Ascending aorta (tissue), 2 donors: ENCODE data around the gene LRRC27. TPM values are rescaled to one million over a fixed set of nuclear protein-coding genes. Genes with fewer than 3 reads are reported as not detected.

Source experiments
- DNase-seq, 2 donors: peaks; one replicate each; pipeline ENCODE4 v3.0.0-alpha.2; 2019; ENCODE audit warnings: low spot score in 2 of 2
- H3K27ac ChIP-seq, 2 donors: fragments of 200-600 bp; sonication (generic); one replicate each; pipeline ENCODE4 v1.5.1; 2016 to 2017; ENCODE audit warnings: mild to moderate bottlenecking in 1 of 2
- H3K27me3 ChIP-seq: fragments of 200-600 bp; sonication (generic); one replicate; pipeline ENCODE4 v1.5.1; 2017
- H3K36me3 ChIP-seq, 2 donors: fragments of 200-600 bp; sonication (generic); one replicate each; pipeline ENCODE4 v1.5.1; 2016
- H3K4me1 ChIP-seq, 2 donors: fragments of 200-600 bp; sonication (generic); one replicate each; pipeline ENCODE4 v1.5.1; 2016 to 2017; ENCODE audit warnings: mild to moderate bottlenecking in 1 of 2
- H3K4me3 ChIP-seq, 2 donors: fragments of 200-600 bp; sonication (generic); one replicate each; pipeline ENCODE4 v1.5.1; 2016 to 2017; ENCODE audit warnings: mild to moderate bottlenecking in 1 of 2
- H3K9me3 ChIP-seq, 2 donors: fragments of 200-600 bp; sonication (generic); one replicate each; pipeline ENCODE4 v1.5.1; 2016
- intact Hi-C: fragments of 100-400 bp; cut with DNase I; formaldehyde crosslinking; loops from one replicate; pipeline ENCODE4 v1.15.1; 2023
- total RNA-seq: library from RNA; depleted of rRNA; stranded (reverse); fragments of >200 nt; gene quantifications from one replicate; pipeline ENCODE4 v1.1.0, GENCODE V29; 2016
- TF ChIP-seq, protein P1 (sequence below), 3 experiments: fragments of 200-600 bp in 2 of 3; fragments of 450-650 bp in 1 of 3; sonication (generic) in 2 of 3; IDR thresholded peaks; one replicate each; pipeline ENCODE4 v1.5.1; 2016 to 2019; ENCODE audit warnings: antibody characterized with exemption in 3 of 3, mild to moderate bottlenecking in 1 of 3, moderate library complexity in 1 of 3

The LRRC27 gene
- total RNA-seq, 1 donor from 2014 or later = 2.0 TPM

DNA sequence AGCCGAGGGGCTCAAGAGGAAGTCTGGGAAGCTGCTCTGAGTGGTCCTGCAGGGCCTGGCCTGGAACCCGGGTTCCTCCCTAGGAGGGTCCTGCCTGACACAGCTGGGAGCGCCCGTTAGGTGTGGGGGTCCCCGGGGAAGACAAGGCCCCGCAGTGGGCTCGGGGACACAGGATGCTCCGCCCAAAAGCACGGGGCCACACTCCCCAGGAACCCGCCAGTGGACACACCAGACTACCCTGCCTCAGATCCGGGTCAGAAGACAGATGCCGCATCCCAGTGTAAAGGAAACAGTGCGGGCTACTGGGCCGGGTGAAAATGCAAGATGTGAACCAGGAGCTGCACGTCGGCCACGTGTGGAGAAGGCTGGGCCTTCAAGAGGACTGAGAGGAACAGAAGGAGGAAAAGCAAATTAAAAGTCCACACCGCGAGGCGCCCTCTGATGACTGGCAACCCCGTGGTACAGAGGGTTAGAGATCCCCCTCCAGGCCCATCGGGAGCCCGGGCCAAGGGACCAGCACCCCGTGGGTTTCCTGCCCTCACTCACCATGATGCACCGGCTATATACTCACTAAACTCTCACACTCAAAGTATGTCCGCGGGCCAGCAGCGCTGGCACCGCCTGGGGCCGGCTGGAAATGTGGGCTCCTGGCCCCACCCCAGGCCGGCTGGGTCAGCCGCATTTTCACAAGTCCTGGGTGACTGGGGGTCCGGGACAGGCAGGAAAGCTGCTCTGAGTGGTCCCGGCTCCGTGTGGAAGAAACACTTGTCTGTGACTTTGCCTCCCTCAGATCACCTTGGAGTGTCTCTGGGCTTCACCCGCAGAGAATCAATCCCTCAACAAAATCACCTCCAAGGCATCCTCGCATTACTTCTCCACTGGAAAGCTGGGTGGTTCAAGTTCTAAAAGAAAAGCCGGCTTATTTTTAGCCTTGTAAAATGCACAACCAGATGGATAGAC, 30.3 kb upstream of the LRRC27 start:
- Histone ChIP-seq H3K27me3 (no peaks in the 10 kb centered on the region), H3K9me3 (no peaks in the 10 kb centered on the region), H3K4me1 (no peaks in the 10 kb centered on the region), H3K36me3 (no peaks in the 10 kb centered on the region), H3K27ac (no peak overlapping the region), H3K4me3 (no peak overlapping the region)
- intact Hi-C loops = loop anchor here (10.0 kb wide), 1 partner anchor 1073 kb away; the partner anchor contains the start of genes ECHS1 and PAOX
- TF ChIP-seq, protein P1, sequence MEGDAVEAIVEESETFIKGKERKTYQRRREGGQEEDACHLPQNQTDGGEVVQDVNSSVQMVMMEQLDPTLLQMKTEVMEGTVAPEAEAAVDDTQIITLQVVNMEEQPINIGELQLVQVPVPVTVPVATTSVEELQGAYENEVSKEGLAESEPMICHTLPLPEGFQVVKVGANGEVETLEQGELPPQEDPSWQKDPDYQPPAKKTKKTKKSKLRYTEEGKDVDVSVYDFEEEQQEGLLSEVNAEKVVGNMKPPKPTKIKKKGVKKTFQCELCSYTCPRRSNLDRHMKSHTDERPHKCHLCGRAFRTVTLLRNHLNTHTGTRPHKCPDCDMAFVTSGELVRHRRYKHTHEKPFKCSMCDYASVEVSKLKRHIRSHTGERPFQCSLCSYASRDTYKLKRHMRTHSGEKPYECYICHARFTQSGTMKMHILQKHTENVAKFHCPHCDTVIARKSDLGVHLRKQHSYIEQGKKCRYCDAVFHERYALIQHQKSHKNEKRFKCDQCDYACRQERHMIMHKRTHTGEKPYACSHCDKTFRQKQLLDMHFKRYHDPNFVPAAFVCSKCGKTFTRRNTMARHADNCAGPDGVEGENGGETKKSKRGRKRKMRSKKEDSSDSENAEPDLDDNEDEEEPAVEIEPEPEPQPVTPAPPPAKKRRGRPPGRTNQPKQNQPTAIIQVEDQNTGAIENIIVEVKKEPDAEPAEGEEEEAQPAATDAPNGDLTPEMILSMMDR (IDR thresholded peaks at IDR 0.05) = no peak
- peak in 1 of 2 donors; percentile 58 for DNase-seq

- TF ChIP-seq, protein P1 (IDR thresholded peaks at IDR 0.05) = no peak
- H3K9me3 ChIP-seq = no peaks in the 10 kb centered on the region
- no peak overlapping the region for H3K4me3 ChIP-seq
- no peaks in the 10 kb centered on the region for H3K36me3 ChIP-seq
- H3K27me3 ChIP-seq = no peaks in the 10 kb centered on the region
- no peak overlapping the region for H3K27ac ChIP-seq
- H3K4me1 ChIP-seq = peaks cover 5 to 6% of the 10 kb centered on the region in 2 donors
- intact Hi-C loops = loop anchor here (10.0 kb wide), 1 partner anchor 1072 kb away; the partner anchor contains the start of genes ECHS1 and PAOX
- peak in 1 of 2 donors; percentile 59 for DNase-seq
Observed at GRCh38 chr10:132302421-132303310, 29.3 kb upstream of the LRRC27 start.

DNA sequence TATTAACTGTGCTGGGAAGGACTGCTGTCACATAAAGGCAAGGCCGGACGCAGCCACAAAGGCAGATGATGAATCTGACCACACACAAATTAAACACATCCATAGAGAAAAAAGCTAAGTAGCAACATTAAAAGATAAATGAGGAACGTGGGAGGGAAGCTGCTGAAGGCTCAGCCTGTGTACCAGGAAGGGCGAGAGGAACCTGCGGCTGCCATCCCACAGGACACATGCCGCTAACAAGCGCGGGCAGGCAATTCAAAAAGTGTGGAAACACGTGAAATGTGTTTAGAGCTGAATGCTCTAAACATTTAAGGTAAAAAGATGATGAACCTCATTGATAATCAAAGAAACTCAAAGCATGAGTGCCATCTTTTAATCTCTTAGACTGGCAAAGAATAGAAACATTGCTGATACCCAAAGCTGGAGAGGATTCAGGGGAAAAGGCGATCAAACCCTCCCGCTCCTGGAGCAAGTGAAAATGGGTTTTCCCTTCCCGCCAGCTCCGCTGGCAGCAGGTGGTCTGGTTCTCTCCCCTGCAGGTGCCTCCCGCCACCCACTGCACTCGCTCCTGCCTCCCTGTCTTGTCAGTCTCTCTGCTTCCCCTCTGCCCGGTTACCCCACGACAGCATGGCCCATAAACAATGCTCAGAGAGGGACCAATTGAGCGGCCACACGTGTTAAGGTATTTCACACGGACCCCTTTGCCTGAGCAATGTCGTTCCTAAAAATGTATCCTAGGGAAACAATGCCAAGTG, 28.5 kb upstream of the LRRC27 start:
- H3K27me3 ChIP-seq = no peaks in the 10 kb centered on the region
- H3K4me1 ChIP-seq = peaks cover 5 to 6% of the 10 kb centered on the region in 2 donors
- H3K9me3 ChIP-seq = no peaks in the 10 kb centered on the region
- peak in 1 of 2 donors; percentile 53 for DNase-seq
- TF ChIP-seq, protein P1 (IDR thresholded peaks at IDR 0.05) = no peak
- no peak overlapping the region for H3K27ac ChIP-seq
- no peaks in the 10 kb centered on the region for H3K36me3 ChIP-seq
- intact Hi-C loops = loop anchor here (10.0 kb wide), 1 partner anchor 1071 kb away; the partner anchor contains the start of genes ECHS1 and PAOX
- H3K4me3 ChIP-seq = no peak overlapping the region

DNA sequence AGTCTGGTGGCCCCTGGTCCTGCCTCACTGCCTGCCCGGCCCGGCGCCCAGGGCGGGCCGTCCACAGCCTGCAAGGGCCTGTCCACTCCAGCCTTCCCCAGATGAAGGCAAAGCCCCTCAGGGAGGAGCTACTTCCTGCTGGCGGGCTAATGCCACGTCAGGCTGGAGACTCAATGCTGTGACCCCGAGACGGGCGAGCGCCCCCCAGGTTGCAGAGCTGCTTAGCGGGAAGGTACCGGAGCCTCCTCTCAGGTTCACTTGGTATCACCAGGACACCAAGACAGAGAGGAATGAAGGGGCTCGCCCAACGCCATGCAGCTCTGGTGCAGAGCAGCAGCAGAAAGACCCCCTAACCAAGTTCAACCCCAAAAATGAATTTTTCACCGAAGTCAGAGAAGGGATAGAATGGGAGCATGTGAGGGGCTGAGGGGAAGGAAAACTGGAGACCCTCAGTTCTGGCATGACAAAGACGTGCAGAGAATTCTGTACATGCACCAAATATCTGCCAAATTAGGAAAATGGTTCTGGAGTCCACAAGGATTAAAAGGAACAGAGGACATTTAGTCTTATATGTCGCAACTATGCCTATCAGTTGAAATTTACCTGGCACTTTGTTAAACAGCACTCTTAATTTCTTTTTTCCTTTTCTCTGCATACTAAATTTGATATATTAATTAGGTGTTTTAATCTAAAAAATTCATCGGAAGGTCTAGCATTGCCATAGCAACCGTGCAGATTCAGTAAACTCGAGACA, 27.1 kb upstream of the LRRC27 start:
- Histone ChIP-seq H3K4me1 (peaks cover 6 to 8% of the 10 kb centered on the region in 2 donors), H3K9me3 (no peaks in the 10 kb centered on the region), H3K4me3 (no peak overlapping the region), H3K27me3 (no peaks in the 10 kb centered on the region), H3K27ac (no peak overlapping the region), H3K36me3 (no peaks in the 10 kb centered on the region)
- TF ChIP-seq, protein P1 (IDR thresholded peaks at IDR 0.05) = no peak
- DNase-seq = peak in 1 of 2 donors; percentile 41
- intact Hi-C loops = loop anchor here (5.0 to 10.0 kb wide), 6 partner anchors 47 to 1070 kb away; partner anchors contain the start of genes BNIP3, ECHS1, PAOX and TUBGCP2
